DND-41 (cell line): ENCODE data around the gene SLC28A3.

ENCODE experiments used
- ATAC-seq: fragments of 200-7000 bp; cut with Tn5 transposase; 3 replicates; pipeline ENCODE4 v1.9.1; 2021; ENCODE audit warnings: low read depth; ENCODE audit not compliant: insufficient read depth
- DNase-seq: peaks from one replicate; pipeline ENCODE4 v3.0.0-alpha.2; 2020
- H2AFZ ChIP-seq: 2 replicates; pipeline ENCODE4 v1.6.0; 2012; ENCODE audit warnings: low read depth, low read length
- H3K27ac ChIP-seq: 2 replicates; pipeline ENCODE4 v1.5.1; 2012; ENCODE audit warnings: low read length, inconsistent platforms
- H3K27me3 ChIP-seq: fragments of 200-600 bp; sonication (generic); 2 replicates; pipeline ENCODE4 v1.6.0; 2012; ENCODE audit warnings: low read length, mild to moderate bottlenecking, inconsistent platforms; ENCODE audit not compliant: insufficient read depth, poor library complexity
- H3K36me3 ChIP-seq: 2 replicates; pipeline ENCODE4 v1.5.1; 2012; ENCODE audit warnings: low read length, inconsistent platforms; ENCODE audit not compliant: insufficient read depth
- H3K4me1 ChIP-seq: 2 replicates; pipeline ENCODE4 v1.5.1; 2012; ENCODE audit warnings: mild to moderate bottlenecking, low read length; ENCODE audit not compliant: insufficient read depth
- H3K4me2 ChIP-seq: 2 replicates; pipeline ENCODE4 v1.6.0; 2012; ENCODE audit warnings: mild to moderate bottlenecking, moderate library complexity, low read length, inconsistent platforms; ENCODE audit not compliant: insufficient read depth
- H3K4me3 ChIP-seq, 2 experiments: fragments of 200-600 bp in 1 of 2; shearing (Covaris generic) in 1 of 2; 2 replicates each; pipeline ENCODE4 v1.5.1; 2012 to 2016; ENCODE audit warnings: inconsistent platforms in 2 of 2, low read length in 2 of 2, mild to moderate bottlenecking in 2 of 2, low read depth in 1 of 2, moderate library complexity in 1 of 2
- H3K79me2 ChIP-seq: 2 replicates; pipeline ENCODE4 v1.6.0; 2012; ENCODE audit warnings: low read length, inconsistent platforms; ENCODE audit not compliant: insufficient read depth
- H3K9ac ChIP-seq: 2 replicates; pipeline ENCODE4 v1.6.0; 2012; ENCODE audit warnings: low read depth, mild to moderate bottlenecking, inconsistent platforms, low read length, moderate library complexity
- H3K9me3 ChIP-seq: 2 replicates; pipeline ENCODE4 v1.5.1; 2012; ENCODE audit warnings: low read length, moderate library complexity, mild to moderate bottlenecking, inconsistent platforms; ENCODE audit not compliant: insufficient read depth, severe bottlenecking
- H4K20me1 ChIP-seq: 2 replicates; pipeline ENCODE4 v1.6.0; 2012; ENCODE audit warnings: low read length; ENCODE audit not compliant: insufficient read depth
- CTCF ChIP-seq: IDR thresholded peaks from 2 replicates; pipeline ENCODE4 v1.5.1; 2012; ENCODE audit warnings: borderline replicate concordance, low read length, moderate library complexity, mild to moderate bottlenecking; ENCODE audit not compliant: poor library complexity, severe bottlenecking; ENCODE audit errors: extremely low read depth
- EZH2 ChIP-seq: IDR thresholded peaks from 3 replicates; pipeline ENCODE4 v1.6.1; 2012; ENCODE audit warnings: borderline replicate concordance, low read depth, mild to moderate bottlenecking, moderate library complexity, low read length, inconsistent platforms; ENCODE audit not compliant: severe bottlenecking

The SLC28A3 gene

GRCh38 chr9:84381508-84381907 lies 41.0 kb upstream of the SLC28A3 start:
- Histone ChIP-seq H2AFZ (no peak overlapping the region), H3K36me3 (no peaks in the 10 kb centered on the region), H3K4me2 (no peak overlapping the region), H3K9ac (no peak overlapping the region), H3K79me2 (no peaks in the 10 kb centered on the region), H4K20me1 (no peaks in the 10 kb centered on the region), H3K9me3 (no peaks in the 10 kb centered on the region), H3K27me3 (no peaks in the 10 kb centered on the region), H3K27ac (no peak overlapping the region), H3K4me1 (no peaks in the 10 kb centered on the region), H3K4me3 (no peak overlapping the region)
- DNase-seq (no peak), ATAC-seq (no peak)
- no peak for TF ChIP-seq EZH2
- no peak for TF ChIP-seq CTCF

GRCh38 chr9:84379740-84380139 lies 39.2 kb upstream of the SLC28A3 start:
- H3K36me3 ChIP-seq, result no peaks in the 10 kb centered on the region
- no peak for ATAC-seq
- DNase-seq, result no peak
- no peaks in the 10 kb centered on the region for H4K20me1 ChIP-seq
- H2AFZ ChIP-seq, result no peak overlapping the region
- no peak overlapping the region for H3K27ac ChIP-seq
- H3K4me3 ChIP-seq, result no peak overlapping the region
- H3K27me3 ChIP-seq, result no peaks in the 10 kb centered on the region
- H3K9me3 ChIP-seq, result no peaks in the 10 kb centered on the region
- H3K4me2 ChIP-seq, result no peak overlapping the region
- TF ChIP-seq CTCF (no peak), EZH2 (no peak)
- no peak overlapping the region for H3K9ac ChIP-seq
- H3K79me2 ChIP-seq, result no peaks in the 10 kb centered on the region
- no peaks in the 10 kb centered on the region for H3K4me1 ChIP-seq

- H3K9me3 ChIP-seq, result no peaks in the 10 kb centered on the region
- H3K79me2 ChIP-seq, result no peaks in the 10 kb centered on the region
- no peaks in the 10 kb centered on the region for H3K27me3 ChIP-seq
- no peak overlapping the region for H3K4me3 ChIP-seq
- no peak for TF ChIP-seq EZH2
- no peak for TF ChIP-seq CTCF
- H2AFZ ChIP-seq, result no peak overlapping the region
- no peaks in the 10 kb centered on the region for H4K20me1 ChIP-seq
- no peaks in the 10 kb centered on the region for H3K36me3 ChIP-seq
- H3K9ac ChIP-seq, result no peak overlapping the region
- H3K4me1 ChIP-seq, result no peaks in the 10 kb centered on the region
- no peak overlapping the region for H3K4me2 ChIP-seq
- no peak overlapping the region for H3K27ac ChIP-seq
- DNase-seq, result no peak
- no peak for ATAC-seq
Measured at GRCh38 chr9:84375954-84376353, 35.4 kb upstream of the SLC28A3 start.

- DNase-seq, result no peak
- no peak overlapping the region for H3K27ac ChIP-seq
- no peaks in the 10 kb centered on the region for H3K9me3 ChIP-seq
- TF ChIP-seq CTCF (no peak), EZH2 (no peak)
- H3K36me3 ChIP-seq, result no peaks in the 10 kb centered on the region
- no peak overlapping the region for H2AFZ ChIP-seq
- H3K4me2 ChIP-seq, result no peak overlapping the region
- no peaks in the 10 kb centered on the region for H3K27me3 ChIP-seq
- H3K4me3 ChIP-seq, result no peak overlapping the region
- H3K9ac ChIP-seq, result no peak overlapping the region
- ATAC-seq, result no peak
- H4K20me1 ChIP-seq, result no peaks in the 10 kb centered on the region
- H3K4me1 ChIP-seq, result no peaks in the 10 kb centered on the region
- no peaks in the 10 kb centered on the region for H3K79me2 ChIP-seq
Measured at GRCh38 chr9:84374516-84374915, 34.0 kb upstream of the SLC28A3 start.
